Measurements from ENCODE around the gene STRIP2. TPM values are rescaled to one million over a fixed set of nuclear protein-coding genes. Genes with fewer than 3 reads are reported as not detected.

Gene STRIP2
- total and polyA plus RNA-seq, 2 of the 13 experiments (the other 11 are each of a cell fraction or from before 2014, with no cell fraction given): 3.9 to 8.2 TPM

DNA sequence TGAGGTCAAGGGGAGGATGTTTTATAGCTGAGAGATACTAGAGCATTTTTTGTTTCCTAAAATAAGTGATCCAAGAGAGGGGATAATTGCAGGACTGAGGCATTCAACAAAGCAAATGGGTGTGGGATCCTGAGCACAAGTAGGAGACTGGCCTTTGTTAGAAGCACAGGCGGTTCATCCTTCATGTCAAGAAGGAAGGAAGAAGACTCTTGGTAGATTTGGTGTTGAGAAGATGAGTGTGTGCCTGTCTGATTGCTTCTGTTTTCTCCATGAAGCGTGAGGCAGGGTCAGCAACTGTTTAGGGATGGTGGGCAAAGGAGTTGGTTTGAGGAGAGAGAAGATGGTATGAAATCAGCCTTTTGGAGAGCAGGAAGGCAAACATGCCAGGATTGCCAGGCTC lies 27.6 kb downstream of the STRIP2 start:
- no peaks in the 10 kb centered on the region for H3K9me3 ChIP-seq (ENCODE audit: low read length)
- POLR2A ChIA-PET: no interaction called here
- no peaks in the 10 kb centered on the region for H3K4me1 ChIP-seq (ENCODE audit: insufficient read depth, low read length)
- DNase-seq (ENCODE audit: low spot score) (no peak), FAIRE-seq (no peak), ATAC-seq (no peak)
- H4K20me1 ChIP-seq (ENCODE audit: insufficient read depth, low read length): no peaks in the 10 kb centered on the region
- H3K27me3 ChIP-seq (ENCODE audit: control insufficient read depth in 1 of 2, insufficient read depth in 2 of 2, low read length in 2 of 2): no peaks in the 10 kb centered on the region
- in situ Hi-C loops (cut with HindIII; ENCODE audit: extremely low pct_ligation_motif_present, low pct_unique_long_range_greater_than_20kb): loop anchor here (5.0 kb wide), 1 partner anchor 95 kb away; no protein-coding TSS in a partner anchor
- H3K27ac ChIP-seq (ENCODE audit: extremely low read length, insufficient read depth, low read length): no peak overlapping the region
- peaks cover 3 to 30% of the 10 kb centered on the region in 2 experiments for H3K36me3 ChIP-seq (replicated peaks in 1 of 2; ENCODE audit: control insufficient read depth in 1 of 2, insufficient read depth in 2 of 2, low read length in 2 of 2)
- no peak overlapping the region for H2AFZ ChIP-seq (ENCODE audit: low read length)
- WGBS (ENCODE audit: low lambda C conversion rate): 95% methylated on average over 2 of the region's 2 CpGs
- no peak overlapping the region for H3K9ac ChIP-seq (ENCODE audit: insufficient read depth, low read depth, low read length)
- CTCF ChIA-PET (ENCODE audit: low intra/inter-chr PET ratio, low total read pairs): no interaction called here
- no peak overlapping the region for H3K4me3 ChIP-seq (replicated peaks in 1 of 3; ENCODE audit: insufficient read depth in 1 of 3, low read depth in 2 of 3, low read length in 3 of 3)
- BruUV-seq (replicated peaks): no TSS peak
- intact Hi-C loops (cut with micrococcal nuclease; ENCODE audit: unreplicated experiment): no loop called here
- no peaks in the 10 kb centered on the region for H3K79me2 ChIP-seq (ENCODE audit: insufficient read depth, low read length)
- no peak overlapping the region for H3K4me2 ChIP-seq (ENCODE audit: low read depth, low read length)
- TF ChIP-seq ARNT2 (CRISPR knock-in tag; IDR thresholded peaks at IDR 0.05; ENCODE audit: low read depth) (no peak), ZNF639 (CRISPR knock-in tag; conservative IDR thresholded peaks at IDR 0.05) (no peak), KLF12 (CRISPR knock-in tag; IDR thresholded peaks at IDR 0.05; ENCODE audit: borderline replicate concordance) (no peak), MTA3 (CRISPR knock-in tag; IDR thresholded peaks at IDR 0.05) (no peak), ZNF839 (CRISPR knock-in tag; IDR thresholded peaks at IDR 0.05; ENCODE audit: borderline replicate concordance) (no peak), HIVEP1 (CRISPR knock-in tag; IDR thresholded peaks at IDR 0.05) (no peak), ARID4A (CRISPR knock-in tag; IDR thresholded peaks at IDR 0.05; ENCODE audit: borderline replicate concordance) (no peak), ZNF564 (CRISPR knock-in tag; IDR thresholded peaks at IDR 0.05) (no peak), PLRG1 (conservative IDR thresholded peaks at IDR 0.05) (no peak), HNRNPK (IDR thresholded peaks at IDR 0.05; ENCODE audit: low read depth, low read length, poor library complexity, severe bottlenecking) (no peak), FOXJ3 (CRISPR knock-in tag; IDR thresholded peaks at IDR 0.05; ENCODE audit: borderline replicate concordance) (no peak), ZNF878 (CRISPR knock-in tag; IDR thresholded peaks at IDR 0.05) (no peak), ISL2 (CRISPR knock-in tag; IDR thresholded peaks at IDR 0.05) (no peak), TP53 (CRISPR knock-in tag; conservative IDR thresholded peaks at IDR 0.05) (no peak)
- TF ChIP-seq, protein P1, sequence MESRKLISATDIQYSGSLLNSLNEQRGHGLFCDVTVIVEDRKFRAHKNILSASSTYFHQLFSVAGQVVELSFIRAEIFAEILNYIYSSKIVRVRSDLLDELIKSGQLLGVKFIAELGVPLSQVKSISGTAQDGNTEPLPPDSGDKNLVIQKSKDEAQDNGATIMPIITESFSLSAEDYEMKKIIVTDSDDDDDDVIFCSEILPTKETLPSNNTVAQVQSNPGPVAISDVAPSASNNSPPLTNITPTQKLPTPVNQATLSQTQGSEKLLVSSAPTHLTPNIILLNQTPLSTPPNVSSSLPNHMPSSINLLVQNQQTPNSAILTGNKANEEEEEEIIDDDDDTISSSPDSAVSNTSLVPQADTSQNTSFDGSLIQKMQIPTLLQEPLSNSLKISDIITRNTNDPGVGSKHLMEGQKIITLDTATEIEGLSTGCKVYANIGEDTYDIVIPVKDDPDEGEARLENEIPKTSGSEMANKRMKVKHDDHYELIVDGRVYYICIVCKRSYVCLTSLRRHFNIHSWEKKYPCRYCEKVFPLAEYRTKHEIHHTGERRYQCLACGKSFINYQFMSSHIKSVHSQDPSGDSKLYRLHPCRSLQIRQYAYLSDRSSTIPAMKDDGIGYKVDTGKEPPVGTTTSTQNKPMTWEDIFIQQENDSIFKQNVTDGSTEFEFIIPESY (CRISPR knock-in tag; IDR thresholded peaks at IDR 0.05): no peak
- TF ChIP-seq, protein P2, sequence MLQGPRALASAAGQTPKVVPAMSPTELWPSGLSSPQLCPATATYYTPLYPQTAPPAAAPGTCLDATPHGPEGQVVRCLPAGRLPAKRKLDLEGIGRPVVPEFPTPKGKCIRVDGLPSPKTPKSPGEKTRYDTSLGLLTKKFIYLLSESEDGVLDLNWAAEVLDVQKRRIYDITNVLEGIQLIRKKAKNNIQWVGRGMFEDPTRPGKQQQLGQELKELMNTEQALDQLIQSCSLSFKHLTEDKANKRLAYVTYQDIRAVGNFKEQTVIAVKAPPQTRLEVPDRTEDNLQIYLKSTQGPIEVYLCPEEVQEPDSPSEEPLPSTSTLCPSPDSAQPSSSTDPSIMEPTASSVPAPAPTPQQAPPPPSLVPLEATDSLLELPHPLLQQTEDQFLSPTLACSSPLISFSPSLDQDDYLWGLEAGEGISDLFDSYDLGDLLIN (CRISPR knock-in tag; IDR thresholded peaks at IDR 0.05; ENCODE audit: borderline replicate concordance): no peak
